Stimulated activated CD4-positive, alpha-beta T cell treated with anti-CD3 and anti-CD28 coated beads, Interleukin-15, amount 100 ng/mL, for 24 hours (primary cell): ENCODE results near the gene CHRNB2.
A peak's percentile ranks its signal among the peaks of the same experiment; 100 is the strongest.

Experiments
- DNase-seq: peaks from one replicate; pipeline ENCODE4 v3.0.0-alpha.2; 2020

Gene CHRNB2

DNA sequence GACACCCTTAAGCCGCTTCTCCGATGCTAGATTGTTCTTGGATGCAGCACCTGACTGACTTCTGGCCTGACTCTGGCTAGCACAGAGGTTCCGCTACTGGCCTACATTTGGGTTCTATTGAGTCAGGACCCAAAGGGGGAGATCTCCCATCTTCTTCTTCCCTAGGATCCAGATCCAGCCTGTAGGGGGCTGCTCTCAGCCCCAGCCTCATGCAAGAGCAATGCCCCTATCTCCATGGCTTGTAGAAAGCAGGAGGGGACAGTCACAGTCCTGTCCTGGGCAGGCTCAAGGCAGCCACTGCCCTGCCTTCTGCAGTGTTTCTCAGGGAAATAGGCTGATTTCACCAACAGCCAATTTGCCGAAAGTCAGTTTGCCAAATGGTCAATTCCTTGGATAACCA lies 46.7 kb downstream of the CHRNB2 start:
- no peak for DNase-seq

DNA sequence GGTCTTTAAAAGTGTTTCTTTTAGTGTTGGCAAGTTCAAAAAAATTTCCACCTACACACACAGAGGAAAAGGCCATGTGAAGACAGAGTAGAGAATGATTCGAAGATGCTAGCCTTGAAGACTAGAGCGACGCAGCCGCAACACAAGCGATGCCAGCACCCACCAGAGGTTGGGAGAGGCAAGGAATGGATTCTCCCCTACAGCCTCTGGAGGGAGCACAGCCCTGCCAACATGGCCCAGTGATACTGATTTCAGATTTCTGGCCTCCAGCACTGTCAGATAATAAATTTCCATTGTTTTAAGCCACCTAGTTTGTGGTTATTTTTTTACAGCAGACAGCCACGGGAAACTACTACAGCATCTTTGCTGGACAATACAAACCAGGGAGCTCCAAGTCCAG lies 47.3 kb downstream of the CHRNB2 start:
- DNase-seq, result no peak

DNA sequence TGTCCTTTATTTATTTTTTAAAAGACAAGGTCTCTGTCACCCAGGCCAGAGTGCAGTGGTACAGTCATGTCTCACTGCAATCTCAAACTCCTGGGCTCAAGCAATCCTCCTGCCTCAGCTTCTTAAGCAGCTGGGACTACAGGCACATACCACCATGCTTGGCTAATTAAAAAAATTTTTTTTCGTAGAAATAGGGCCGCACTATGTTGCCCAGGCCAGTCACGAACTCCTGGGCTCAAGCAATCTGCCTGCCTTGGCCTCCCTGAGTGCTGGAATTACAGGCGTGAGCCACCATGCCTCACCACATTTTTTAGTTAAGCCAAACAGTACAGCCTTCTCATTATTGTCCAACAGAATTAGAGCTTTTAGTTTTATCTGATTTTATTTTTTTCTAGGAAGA lies 47.8 kb downstream of the CHRNB2 start:
- no peak for DNase-seq

DNA sequence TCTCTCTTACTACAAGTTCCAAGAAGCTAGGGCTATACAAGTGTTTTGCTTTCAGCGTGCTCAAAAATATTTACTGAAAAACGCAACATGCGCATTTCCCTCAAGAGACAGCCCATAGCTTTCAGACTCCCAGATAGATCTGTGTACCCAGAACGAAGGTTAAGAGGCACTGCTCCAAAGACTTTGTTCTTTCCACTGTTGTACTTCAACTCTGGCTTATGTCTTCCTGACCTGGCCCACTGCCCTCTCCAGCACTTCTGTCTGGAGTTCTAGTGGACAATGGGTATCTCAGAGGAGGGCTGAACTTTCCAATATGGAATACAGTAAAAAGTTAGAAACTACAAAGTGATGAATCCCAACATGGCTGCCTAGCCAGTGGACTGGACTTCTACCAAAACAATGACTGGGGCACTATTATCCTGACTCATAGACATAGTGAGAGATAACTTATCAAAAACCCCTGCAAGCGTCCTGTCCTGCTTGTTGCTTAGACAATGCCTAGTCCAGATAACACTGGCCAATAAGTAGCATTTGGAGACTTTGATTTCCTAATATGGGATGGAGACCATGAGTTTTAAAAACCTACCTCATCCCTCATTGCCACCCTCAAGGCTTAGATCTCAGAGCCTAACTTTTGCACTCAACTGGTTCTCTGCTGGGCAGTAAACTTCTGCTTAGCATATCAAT lies 49.2 kb downstream of the CHRNB2 start:
- no peak for DNase-seq

GRCh38 chr1:154619181-154619948 lies 51.8 kb downstream of the CHRNB2 start:
- DNase-seq, result no peak

- DNase-seq, result no peak
These were observed 53.2 kb downstream of the CHRNB2 start for GRCh38 chr1:154620751-154621150.

DNA sequence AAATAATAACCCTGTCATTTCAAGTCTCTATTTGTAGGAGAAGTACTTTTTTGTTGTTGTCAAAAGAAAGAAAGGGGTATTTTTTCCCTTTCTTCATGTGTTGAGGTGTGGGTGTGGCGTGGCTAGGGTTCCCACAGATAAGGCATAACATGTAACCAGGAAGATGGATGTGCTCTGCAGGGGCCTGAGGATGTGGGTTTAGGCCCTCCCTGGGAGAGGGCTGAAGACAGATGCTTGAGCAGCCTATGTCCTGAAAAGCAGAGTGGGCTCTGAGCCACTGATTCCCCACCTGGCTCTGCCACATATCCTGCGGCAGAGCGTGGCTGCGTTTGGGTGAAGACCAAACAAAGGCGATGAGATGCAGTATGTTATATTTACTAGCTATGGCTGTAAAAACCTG lies 54.3 kb downstream of the CHRNB2 start:
- no peak for DNase-seq

DNA sequence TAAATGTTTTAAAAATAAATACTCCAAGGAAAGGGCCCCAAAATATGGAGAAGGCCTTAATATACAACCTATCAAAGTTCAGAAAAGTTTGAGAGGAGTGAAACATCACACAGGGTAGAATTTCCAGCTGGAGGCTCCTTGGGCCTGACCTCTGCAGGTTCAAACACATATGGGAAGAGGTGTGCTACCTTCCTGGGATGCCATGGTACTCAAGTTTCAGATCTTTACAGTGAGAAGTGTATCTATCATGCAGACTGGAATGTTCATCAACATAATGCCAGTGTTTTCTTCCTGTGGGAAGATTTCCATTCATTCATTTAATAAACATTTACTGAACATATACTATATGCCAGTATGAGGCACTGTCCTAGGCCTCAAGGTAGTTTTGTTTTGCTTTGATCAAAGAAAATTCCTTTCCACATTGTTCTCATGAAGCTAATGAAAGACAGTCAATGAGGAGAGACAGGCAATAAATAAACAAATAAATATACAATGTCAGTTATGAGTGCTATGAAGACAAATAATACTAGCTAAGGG lies 55.0 kb downstream of the CHRNB2 start:
- DNase-seq, result no peak

DNA sequence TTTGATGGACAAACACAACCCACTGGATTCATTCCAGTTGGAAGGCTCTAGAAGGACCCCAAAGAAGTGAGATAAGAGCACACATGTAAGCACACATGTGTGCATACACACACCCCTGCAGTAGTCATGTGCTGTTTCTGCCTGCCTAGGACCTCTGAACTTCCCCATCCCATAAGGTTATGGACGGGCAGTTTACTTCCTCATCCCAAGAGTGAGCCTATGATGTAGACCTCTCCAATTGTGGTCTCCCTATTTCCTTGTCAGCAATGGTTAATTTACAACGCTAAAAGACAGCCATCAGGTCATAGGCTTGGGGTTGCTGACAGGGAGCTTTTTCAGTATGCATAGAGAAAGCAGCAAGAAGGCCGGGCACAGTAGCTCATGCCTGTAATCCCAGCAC lies 55.8 kb downstream of the CHRNB2 start:
- DNase-seq, result no peak

DNA sequence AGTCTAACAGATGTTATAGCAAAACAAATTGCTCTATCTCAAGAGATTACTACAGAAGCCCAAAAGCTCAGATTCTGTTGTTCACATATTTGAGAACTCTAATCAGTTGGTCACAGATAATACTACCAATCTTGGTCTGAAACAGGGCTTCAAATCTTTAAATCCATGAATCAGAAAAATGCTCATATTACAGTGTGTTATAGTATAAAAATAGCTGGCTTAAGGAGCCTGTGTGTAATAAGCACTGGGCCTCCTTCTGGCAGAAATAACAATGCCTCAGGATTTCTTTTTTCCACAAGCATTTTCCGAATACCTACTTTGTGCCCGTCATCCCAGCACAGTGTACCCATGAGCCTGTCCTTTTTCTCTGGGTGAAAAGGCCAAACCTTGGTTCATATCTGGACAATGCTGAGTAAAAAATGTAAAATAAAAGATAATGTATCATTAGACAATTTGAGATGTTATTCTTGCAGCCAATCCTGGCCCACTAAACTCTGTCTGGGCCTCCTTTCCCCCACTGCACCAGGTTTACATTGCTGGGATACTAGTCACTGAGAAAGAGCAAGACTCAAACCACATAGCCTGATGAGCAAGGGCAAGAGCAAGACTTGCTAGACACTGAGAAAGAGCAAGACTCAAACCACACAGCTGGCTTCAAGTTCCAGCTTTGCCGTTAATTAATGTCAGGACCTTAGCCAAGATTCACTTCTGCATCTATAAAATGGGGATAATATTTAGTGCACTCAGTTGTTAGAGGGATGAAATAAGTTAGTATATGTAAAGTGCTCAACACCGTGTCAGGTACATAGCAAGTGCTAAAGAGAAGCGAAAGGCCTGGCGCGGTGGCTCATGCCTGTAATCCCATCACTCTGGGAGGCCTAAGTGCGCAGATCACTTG lies 57.4 kb downstream of the CHRNB2 start:
- DNase-seq, result no peak

DNA sequence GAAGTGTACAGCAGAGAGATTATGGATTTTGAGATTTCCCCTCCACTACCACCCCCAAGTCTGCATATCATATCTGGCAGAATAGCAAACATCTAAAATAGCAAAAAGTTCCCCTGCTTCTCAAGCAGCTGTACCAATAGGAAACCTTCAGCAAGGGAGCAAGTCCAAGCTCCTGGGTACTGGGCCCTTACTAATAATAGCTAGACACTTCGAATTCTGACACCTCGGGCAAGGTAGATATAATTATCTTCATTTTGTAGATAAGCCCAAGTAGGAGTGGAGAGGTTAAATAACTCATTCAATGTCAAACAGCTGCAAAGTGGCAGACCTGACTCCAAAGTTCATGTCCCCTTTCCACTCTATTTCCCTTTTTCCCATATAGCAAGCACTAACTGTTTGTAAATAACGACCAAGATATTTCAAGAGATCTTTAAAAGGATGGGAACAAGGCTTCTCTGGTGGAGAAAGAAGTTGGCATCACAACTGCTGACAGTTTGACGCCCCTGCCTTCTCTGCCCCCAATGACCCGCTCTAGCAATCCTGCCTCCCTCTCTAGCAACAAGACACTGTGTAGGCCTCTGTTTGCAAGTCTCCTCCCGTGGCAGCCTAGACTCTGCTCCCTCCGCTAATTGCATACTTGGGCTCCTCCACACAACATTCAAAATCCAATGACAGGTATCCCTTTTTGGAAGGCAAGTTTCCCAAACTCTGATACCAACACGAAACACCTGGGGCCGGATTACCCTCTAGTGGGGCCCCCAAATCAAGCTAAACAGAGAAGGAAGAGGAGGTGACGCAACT lies 59.1 kb downstream of the CHRNB2 start:
- DNase-seq, result peak; percentile 18

DNA sequence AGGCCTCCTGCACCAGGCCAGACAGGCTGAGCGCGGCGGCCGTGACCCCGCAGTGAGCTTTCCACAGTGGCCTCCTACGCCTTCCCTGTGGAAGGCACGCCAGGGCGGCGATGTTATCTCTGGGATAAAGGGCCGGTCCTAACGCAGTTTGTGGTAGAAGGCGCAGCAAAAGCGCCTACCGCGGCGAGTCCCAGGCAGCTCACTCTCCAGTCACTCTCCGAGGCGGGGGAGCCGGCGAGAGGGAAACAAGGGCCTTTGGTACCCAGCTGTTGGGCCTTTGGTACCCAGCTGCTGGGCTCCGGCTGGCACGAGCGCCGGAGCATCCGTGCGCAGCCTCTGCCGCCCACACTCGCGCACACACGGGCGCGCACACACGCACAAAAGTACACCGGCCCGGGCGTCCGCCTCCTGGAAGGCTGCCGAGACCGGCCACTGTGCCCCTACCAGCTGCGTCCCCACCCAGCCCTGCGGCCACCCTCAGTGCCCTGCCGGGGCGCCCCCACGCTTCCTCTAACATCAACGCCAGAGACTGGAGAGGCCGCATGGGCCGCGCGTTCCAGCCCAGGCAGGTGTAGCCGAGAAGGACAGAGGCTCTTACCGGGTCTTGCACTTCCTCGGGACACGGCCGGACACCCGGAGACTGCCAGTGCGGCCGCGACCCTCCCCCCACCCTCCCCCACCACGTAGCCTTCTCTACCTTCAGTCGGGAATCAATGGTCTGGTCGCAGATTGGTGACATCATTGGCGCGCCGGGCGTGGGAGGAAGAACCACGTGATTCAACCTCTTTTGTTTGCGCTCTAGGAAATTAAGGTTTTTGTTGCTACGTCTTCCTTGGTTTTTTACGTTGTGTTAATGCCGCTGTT lies 59.9 kb downstream of the CHRNB2 start:
- peak; percentile 94 for DNase-seq

- no peak for DNase-seq
These were observed 60.5 kb downstream of the CHRNB2 start for GRCh38 chr1:154628121-154628405.

GRCh38 chr1:154629061-154629674 lies 61.6 kb downstream of the CHRNB2 start:
- no peak for DNase-seq
